H9 (cell line): Measurements from ENCODE around the gene IRAK1BP1. TPM values are rescaled to one million over a fixed set of nuclear protein-coding genes. Genes with fewer than 3 reads are reported as not detected.
"Not testable (repeated sequence)": the region's sequence is repeated elsewhere in the genome, so short reads cannot be mapped to it uniquely, and the experiment has no call there.

Source experiments
- DNase-seq: peaks from one replicate; pipeline ENCODE4 v3.0.0-alpha.2; 2017
- H2AFZ ChIP-seq: one replicate; pipeline ENCODE4 v1.6.1; 2013; ENCODE audit warnings: mild to moderate bottlenecking, low read length, control low read depth, moderate library complexity
- H2AK5ac ChIP-seq: 2 replicates; pipeline ENCODE4 v1.6.1; 2013; ENCODE audit warnings: low read length, control low read depth, mixed read lengths; ENCODE audit not compliant: insufficient read length
- H2BK120ac ChIP-seq: one replicate; pipeline ENCODE4 v1.6.1; 2013; ENCODE audit warnings: low read depth, mild to moderate bottlenecking, low read length, control low read depth, inconsistent platforms; ENCODE audit not compliant: poor library complexity, severe bottlenecking
- H2BK12ac ChIP-seq: 2 replicates; pipeline ENCODE4 v1.6.1; 2013; ENCODE audit warnings: low read length, control low read depth, mixed read lengths, low read depth; ENCODE audit not compliant: insufficient read length
- H2BK15ac ChIP-seq: 2 replicates; pipeline ENCODE4 v1.6.1; 2013; ENCODE audit warnings: low read depth, low read length, control low read depth
- H2BK20ac ChIP-seq: one replicate; pipeline ENCODE4 v1.6.1; 2013; ENCODE audit warnings: low read depth, mild to moderate bottlenecking, low read length, control low read depth, inconsistent platforms; ENCODE audit not compliant: poor library complexity, severe bottlenecking
- H2BK5ac ChIP-seq: 2 replicates; pipeline ENCODE4 v1.6.1; 2013; ENCODE audit warnings: low read length, control low read depth, mixed read lengths; ENCODE audit not compliant: insufficient read length
- H3K14ac ChIP-seq: 2 replicates; pipeline ENCODE4 v1.6.1; 2013; ENCODE audit warnings: low read length, control low read depth; ENCODE audit not compliant: insufficient read depth
- H3K18ac ChIP-seq: 2 replicates; pipeline ENCODE4 v1.6.1; 2013; ENCODE audit warnings: low read depth, mild to moderate bottlenecking, mixed read lengths, low read length, control low read depth; ENCODE audit not compliant: insufficient read length
- H3K23ac ChIP-seq: 2 replicates; pipeline ENCODE4 v1.6.1; 2013; ENCODE audit warnings: low read length, control low read depth, mixed read lengths, low read depth; ENCODE audit not compliant: insufficient read length
- H3K23me2 ChIP-seq: 2 replicates; pipeline ENCODE4 v1.6.1; 2013; ENCODE audit warnings: low read depth, mild to moderate bottlenecking, mixed read lengths, low read length, control low read depth; ENCODE audit not compliant: insufficient read length, poor library complexity, severe bottlenecking
- H3K27ac ChIP-seq: 2 replicates; pipeline ENCODE4 v1.5.1; 2013; ENCODE audit warnings: low read length, control low read depth, mixed read lengths, low read depth; ENCODE audit not compliant: insufficient read length
- H3K27me3 ChIP-seq: 2 replicates; pipeline ENCODE4 v1.6.1; 2013; ENCODE audit warnings: low read length, control low read depth, inconsistent platforms; ENCODE audit not compliant: insufficient read depth
- H3K4ac ChIP-seq: 2 replicates; pipeline ENCODE4 v1.6.1; 2013; ENCODE audit warnings: low read depth, mild to moderate bottlenecking, control low read depth, inconsistent platforms, low read length, moderate library complexity
- H3K4me1 ChIP-seq: 2 replicates; pipeline ENCODE4 v1.6.1; 2013; ENCODE audit warnings: low read length, control low read depth, inconsistent platforms; ENCODE audit not compliant: insufficient read depth
- H3K4me2 ChIP-seq: 2 replicates; pipeline ENCODE4 v1.6.1; 2013; ENCODE audit warnings: low read length, control low read depth, mixed read lengths; ENCODE audit not compliant: insufficient read length, insufficient read depth
- H3K56ac ChIP-seq: 2 replicates; pipeline ENCODE4 v1.6.1; 2013; ENCODE audit warnings: low read depth, mild to moderate bottlenecking, mixed read lengths, low read length, control low read depth; ENCODE audit not compliant: insufficient read length
- H3K79me1 ChIP-seq: 2 replicates; pipeline ENCODE4 v1.6.1; 2013; ENCODE audit warnings: low read depth, mild to moderate bottlenecking, moderate library complexity, low read length, control low read depth, inconsistent platforms; ENCODE audit not compliant: insufficient read depth, poor library complexity, severe bottlenecking
- H3K79me2 ChIP-seq: 2 replicates; pipeline ENCODE4 v1.6.1; 2013; ENCODE audit warnings: low read length, control low read depth, inconsistent platforms; ENCODE audit not compliant: insufficient read depth
- H3K9ac ChIP-seq: 2 replicates; pipeline ENCODE4 v1.6.1; 2013; ENCODE audit warnings: low read length, control low read depth, mixed read lengths; ENCODE audit not compliant: insufficient read length; ENCODE audit errors: extremely low read depth
- H3K9me3 ChIP-seq: one replicate; pipeline ENCODE4 v1.6.1; 2013; ENCODE audit warnings: low read depth, low read length, inconsistent platforms; ENCODE audit not compliant: control insufficient read depth
- H3T11ph ChIP-seq: one replicate; pipeline ENCODE4 v1.6.1; 2013; ENCODE audit warnings: mild to moderate bottlenecking, low read length, control low read depth, inconsistent platforms
- H4K20me1 ChIP-seq: one replicate; pipeline ENCODE4 v1.6.1; 2013; ENCODE audit not compliant: control insufficient read depth, insufficient read length, insufficient read depth
- H4K5ac ChIP-seq: 2 replicates; pipeline ENCODE4 v1.6.1; 2013; ENCODE audit warnings: low read depth, mild to moderate bottlenecking, mixed read lengths, low read length, control low read depth; ENCODE audit not compliant: insufficient read length
- H4K8ac ChIP-seq: replicated peaks from 2 replicates; pipeline ENCODE4 v1.6.1; 2013; ENCODE audit warnings: low read length, control low read depth, mixed read lengths, low read depth; ENCODE audit not compliant: insufficient read length
- H4K91ac ChIP-seq: 2 replicates; pipeline ENCODE4 v1.6.1; 2013; ENCODE audit warnings: low read depth, mild to moderate bottlenecking, moderate library complexity, mixed read lengths, low read length, control low read depth; ENCODE audit not compliant: insufficient read length
- H3K27ac Mint-ChIP-seq, 3 experiments: 2 replicates in 2 of 3; 3 replicates in 1 of 3; pipeline ENCODE4 v1.8.0; 2020 to 2021; ENCODE audit warnings: mixed read lengths in 3 of 3, mild to moderate bottlenecking in 1 of 3, moderate library complexity in 1 of 3
- H3K27me3 Mint-ChIP-seq: 2 replicates; pipeline ENCODE4 v1.8.0; 2021; ENCODE audit warnings: low read depth, mild to moderate bottlenecking, moderate library complexity, mixed read lengths
- H3K36me3 Mint-ChIP-seq, 3 experiments: 2 replicates in 2 of 3; 3 replicates in 1 of 3; pipeline ENCODE4 v1.8.0; 2020 to 2021; ENCODE audit warnings: low read depth in 3 of 3, mixed read lengths in 3 of 3; ENCODE audit not compliant: insufficient read depth in 1 of 3
- H3K4me1 Mint-ChIP-seq, 2 experiments: 2 replicates each; pipeline ENCODE4 v1.8.0; 2020; ENCODE audit warnings: mixed read lengths in 2 of 2
- H3K4me3 Mint-ChIP-seq, 2 experiments: 2 replicates in 1 of 2; 3 replicates in 1 of 2; pipeline ENCODE4 v1.8.0; 2020 to 2021; ENCODE audit warnings: mild to moderate bottlenecking in 2 of 2, mixed read lengths in 2 of 2, moderate library complexity in 1 of 2
- H3K9me3 Mint-ChIP-seq, 2 experiments: 2 replicates in 1 of 2; 3 replicates in 1 of 2; pipeline ENCODE4 v1.8.0; 2020; ENCODE audit warnings: mild to moderate bottlenecking in 2 of 2, mixed read lengths in 2 of 2, moderate library complexity in 1 of 2
- WGBS: extraction: QIAGEN DNeasy Blood & Tissue Kit; methylation state at CpG from one replicate; pipeline ENCODE4 v1.1.7; 2013; ENCODE audit warnings: missing lambda C conversion rate, low lambda C conversion rate, mixed read lengths; ENCODE audit not compliant: insufficient read length; ENCODE audit errors: extremely low coverage; 5-methylcytosine and 5-hydroxymethylcytosine counted together
- total RNA-seq: library from RNA; stranded (reverse); gene quantifications from 2 replicates; pipeline ENCODE4 v1.2.1, GENCODE V29; 2021
- TF ChIP-seq, protein P1 (sequence below): fragments of 200-600 bp; sonication (generic); conservative IDR thresholded peaks from 3 replicates; pipeline ENCODE4 v1.8.0; 2021; ENCODE audit warnings: antibody characterized with exemption, mild to moderate bottlenecking

The IRAK1BP1 gene
- total RNA-seq, 1 experiment from 2014 or later, result 3.8 TPM

DNA sequence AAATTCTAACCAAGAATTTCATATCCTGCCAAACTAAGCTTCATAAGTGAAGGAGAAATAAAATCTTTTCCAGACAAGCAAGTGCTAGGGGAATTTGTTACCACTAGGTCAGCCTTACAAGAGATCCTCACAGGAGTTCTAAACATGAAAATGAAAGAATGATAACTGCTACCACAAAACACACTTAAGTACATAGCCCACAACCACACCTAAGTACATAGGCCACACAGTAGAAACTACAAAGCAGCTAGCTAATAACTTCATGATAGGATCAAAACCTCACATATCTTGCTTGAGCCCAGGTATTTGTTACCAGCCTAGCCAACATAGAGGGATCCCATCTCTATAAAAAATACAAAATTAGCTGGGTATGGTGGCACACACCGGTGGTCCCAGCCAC, 50.4 kb downstream of the IRAK1BP1 start:
- no peak overlapping the region for H4K8ac ChIP-seq
- no peak overlapping the region for H3K4me3 Mint-ChIP-seq
- no peak overlapping the region for H4K91ac ChIP-seq
- H3K23ac ChIP-seq, result no peak overlapping the region
- no peak overlapping the region for H2AFZ ChIP-seq
- no peaks in the 10 kb centered on the region for H3K9me3 ChIP-seq
- WGBS, result no CpG with 5 or more reads among the region's 1 CpG
- H2BK5ac ChIP-seq, result no peak overlapping the region
- H3K27me3 ChIP-seq, result no peaks in the 10 kb centered on the region
- no peak overlapping the region for H2AK5ac ChIP-seq
- H2BK15ac ChIP-seq, result no peak overlapping the region
- no peak overlapping the region for H3K14ac ChIP-seq
- H3K27ac Mint-ChIP-seq, result no peak overlapping the region
- no peak overlapping the region for H4K5ac ChIP-seq
- H3K4me1 ChIP-seq, result no peaks in the 10 kb centered on the region
- no peak overlapping the region for H3K56ac ChIP-seq
- no peak overlapping the region for H3K18ac ChIP-seq
- H4K20me1 ChIP-seq, result no peaks in the 10 kb centered on the region
- H3K4ac ChIP-seq, result no peak overlapping the region
- H3K36me3 Mint-ChIP-seq, result peaks cover 9 to 34% (median 30%) of the 10 kb centered on the region in 3 experiments
- no peak overlapping the region for H2BK20ac ChIP-seq
- H3K9ac ChIP-seq, result no peak overlapping the region
- DNase-seq, result no peak
- no peaks in the 10 kb centered on the region for H3K79me2 ChIP-seq
- H2BK120ac ChIP-seq, result no peak overlapping the region
- H3K27ac ChIP-seq, result no peak overlapping the region
- no peak overlapping the region for H3K4me2 ChIP-seq
- no peaks in the 10 kb centered on the region; the same call in 1 of the 2 replicates for H3K27me3 Mint-ChIP-seq
- TF ChIP-seq, protein P1, sequence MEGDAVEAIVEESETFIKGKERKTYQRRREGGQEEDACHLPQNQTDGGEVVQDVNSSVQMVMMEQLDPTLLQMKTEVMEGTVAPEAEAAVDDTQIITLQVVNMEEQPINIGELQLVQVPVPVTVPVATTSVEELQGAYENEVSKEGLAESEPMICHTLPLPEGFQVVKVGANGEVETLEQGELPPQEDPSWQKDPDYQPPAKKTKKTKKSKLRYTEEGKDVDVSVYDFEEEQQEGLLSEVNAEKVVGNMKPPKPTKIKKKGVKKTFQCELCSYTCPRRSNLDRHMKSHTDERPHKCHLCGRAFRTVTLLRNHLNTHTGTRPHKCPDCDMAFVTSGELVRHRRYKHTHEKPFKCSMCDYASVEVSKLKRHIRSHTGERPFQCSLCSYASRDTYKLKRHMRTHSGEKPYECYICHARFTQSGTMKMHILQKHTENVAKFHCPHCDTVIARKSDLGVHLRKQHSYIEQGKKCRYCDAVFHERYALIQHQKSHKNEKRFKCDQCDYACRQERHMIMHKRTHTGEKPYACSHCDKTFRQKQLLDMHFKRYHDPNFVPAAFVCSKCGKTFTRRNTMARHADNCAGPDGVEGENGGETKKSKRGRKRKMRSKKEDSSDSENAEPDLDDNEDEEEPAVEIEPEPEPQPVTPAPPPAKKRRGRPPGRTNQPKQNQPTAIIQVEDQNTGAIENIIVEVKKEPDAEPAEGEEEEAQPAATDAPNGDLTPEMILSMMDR, result no peak
- H3K23me2 ChIP-seq, result no peaks in the 10 kb centered on the region
- no peaks in the 10 kb centered on the region for H3K79me1 ChIP-seq
- H3K9me3 Mint-ChIP-seq, result peaks cover 29 to 43% of the 10 kb centered on the region in 2 experiments
- no peak overlapping the region for H3T11ph ChIP-seq
- no peaks in the 10 kb centered on the region for H3K4me1 Mint-ChIP-seq
- no peak overlapping the region for H2BK12ac ChIP-seq

- Mint-ChIP-seq H3K36me3 (peaks cover 9 to 34% (median 30%) of the 10 kb centered on the region in 3 experiments), H3K9me3 (peaks cover 32 to 51% of the 10 kb centered on the region in 2 experiments)
- DNase-seq, H3K79me1 ChIP-seq, H3K4me2 ChIP-seq, H2BK20ac ChIP-seq, H3K27ac ChIP-seq, H3K18ac ChIP-seq, H2BK120ac ChIP-seq, H3K23me2 ChIP-seq, H2BK5ac ChIP-seq, H2AFZ ChIP-seq, H3K9me3 ChIP-seq, H2AK5ac ChIP-seq, H3K4me3 Mint-ChIP-seq, H4K8ac ChIP-seq, H3K14ac ChIP-seq, H4K20me1 ChIP-seq, H3K56ac ChIP-seq, H3K79me2 ChIP-seq, H3K27me3 Mint-ChIP-seq, H3K27ac Mint-ChIP-seq, H3K4me1 Mint-ChIP-seq, H3K4ac ChIP-seq, H2BK15ac ChIP-seq, H4K91ac ChIP-seq, H3K27me3 ChIP-seq, H2BK12ac ChIP-seq, H3K4me1 ChIP-seq, H3K9ac ChIP-seq, H3T11ph ChIP-seq, H3K23ac ChIP-seq, H4K5ac ChIP-seq: not testable (repeated sequence)
- WGBS, result no CpG with 5 or more reads among the region's 10 CpGs
Observed at GRCh38 chr6:78921168-78921567, 53.8 kb downstream of the IRAK1BP1 start.
